GM23248 (cell line): ENCODE measurements around the gene S1PR5.

Source experiments
- EZH2 ChIP-seq: fragments of 200-600 bp; sonication (generic); IDR thresholded peaks from 2 replicates; pipeline ENCODE4 v1.6.1; 2018; ENCODE audit warnings: antibody characterized with exemption, mild to moderate bottlenecking; ENCODE audit not compliant: insufficient read depth, poor library complexity, severe bottlenecking
- EZH2phosphoT487 ChIP-seq: fragments of 200-600 bp; sonication (generic); IDR thresholded peaks from 2 replicates; pipeline ENCODE4 v1.6.1; 2018; ENCODE audit warnings: antibody characterized with exemption, moderate library complexity, mild to moderate bottlenecking, low read depth; ENCODE audit not compliant: insufficient read depth

DNA sequence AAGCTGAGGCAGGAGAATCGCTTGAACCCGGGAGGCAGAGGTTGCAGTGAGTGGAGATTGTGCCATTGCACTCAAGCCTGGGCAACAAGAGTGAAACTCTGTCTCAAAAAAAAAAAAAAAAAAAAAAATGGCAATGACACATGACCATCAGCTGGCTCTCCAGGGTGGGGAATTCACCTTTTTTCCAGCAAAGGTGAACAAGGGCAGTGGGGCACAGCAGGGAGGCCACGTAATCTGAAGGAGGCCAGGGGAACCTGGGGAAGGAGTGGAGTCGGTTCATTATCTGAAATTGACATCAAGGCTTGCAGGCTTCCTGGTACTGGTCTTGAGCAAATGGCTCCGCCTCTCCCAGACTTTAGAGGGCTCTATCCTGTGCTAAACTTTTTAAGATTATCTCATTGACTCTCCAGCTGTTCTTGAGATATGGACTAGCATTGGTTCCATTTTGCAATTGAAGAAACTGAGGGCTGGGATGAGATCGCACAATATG lies 42.2 kb downstream of the S1PR5 start:
- TF ChIP-seq EZH2, result no peak
- no peak for TF ChIP-seq EZH2phosphoT487
